NT2/D1 (cell line): ENCODE data around the gene VSNL1.

Experiments used
- DNase-seq: peaks from one replicate; pipeline ENCODE4 v3.0.0-alpha.2; 2011; ENCODE audit warnings: low read depth, low spot score
- H3K27me3 ChIP-seq: 2 replicates; pipeline ENCODE4 v1.6.0; 2011; ENCODE audit warnings: mild to moderate bottlenecking; ENCODE audit not compliant: insufficient read length, insufficient read depth
- H3K36me3 ChIP-seq: 2 replicates; pipeline ENCODE4 v1.6.1; 2011; ENCODE audit warnings: mild to moderate bottlenecking, low read length, mixed read lengths; ENCODE audit not compliant: insufficient read depth, insufficient read length
- H3K4me1 ChIP-seq: 2 replicates; pipeline ENCODE4 v1.5.1; 2011; ENCODE audit not compliant: insufficient read depth, insufficient read length
- H3K4me3 ChIP-seq: 2 replicates; pipeline ENCODE4 v1.5.1; 2011; ENCODE audit warnings: low read depth; ENCODE audit not compliant: insufficient read length
- H3K9ac ChIP-seq: 2 replicates; pipeline ENCODE4 v1.6.0; 2011; ENCODE audit warnings: low read depth; ENCODE audit not compliant: insufficient read length
- H3K9me3 ChIP-seq: 2 replicates; pipeline ENCODE4 v1.5.1; 2011; ENCODE audit warnings: mild to moderate bottlenecking, low read length; ENCODE audit not compliant: insufficient read depth
- SUZ12 ChIP-seq: IDR thresholded peaks from 2 replicates; pipeline ENCODE4 v1.6.1; 2011; ENCODE audit not compliant: insufficient read length, insufficient read depth; ENCODE audit errors: extremely low read depth
- YY1 ChIP-seq: IDR thresholded peaks from 2 replicates; pipeline ENCODE4 v1.6.1; 2011; ENCODE audit not compliant: insufficient read length, insufficient read depth
- ZNF274 ChIP-seq: IDR thresholded peaks from 2 replicates; pipeline ENCODE4 v1.6.1; 2011; ENCODE audit warnings: mild to moderate bottlenecking, low read depth, low read length

The VSNL1 gene

DNA sequence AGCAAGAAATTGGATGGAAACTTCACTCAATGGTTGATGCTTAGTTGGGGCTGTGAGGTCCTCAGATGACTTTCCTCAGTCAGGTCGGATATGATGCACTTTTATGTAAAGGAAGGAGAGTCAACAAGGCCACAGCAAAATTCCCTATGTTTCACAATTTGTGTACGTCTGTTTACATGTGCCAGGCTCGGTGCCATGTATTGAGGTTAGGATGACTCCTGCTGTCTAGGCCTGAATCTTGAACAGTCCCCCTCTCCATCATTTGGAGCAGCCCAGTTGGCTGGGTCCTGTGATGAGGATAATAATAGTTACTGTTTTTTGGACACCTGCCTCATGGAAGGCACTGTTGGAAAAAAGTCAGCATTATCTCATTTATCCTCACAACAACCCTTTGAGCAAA is 43.1 kb downstream of the VSNL1 start:
- H3K9ac ChIP-seq = no peak overlapping the region
- H3K36me3 ChIP-seq = no peaks in the 10 kb centered on the region
- H3K27me3 ChIP-seq = peaks cover 12% of the 10 kb centered on the region
- no peaks in the 10 kb centered on the region for H3K4me1 ChIP-seq
- TF ChIP-seq YY1 = no peak
- TF ChIP-seq ZNF274 = no peak
- no peak for TF ChIP-seq SUZ12
- H3K4me3 ChIP-seq = no peak overlapping the region
- no peaks in the 10 kb centered on the region for H3K9me3 ChIP-seq
- DNase-seq = no peak

DNA sequence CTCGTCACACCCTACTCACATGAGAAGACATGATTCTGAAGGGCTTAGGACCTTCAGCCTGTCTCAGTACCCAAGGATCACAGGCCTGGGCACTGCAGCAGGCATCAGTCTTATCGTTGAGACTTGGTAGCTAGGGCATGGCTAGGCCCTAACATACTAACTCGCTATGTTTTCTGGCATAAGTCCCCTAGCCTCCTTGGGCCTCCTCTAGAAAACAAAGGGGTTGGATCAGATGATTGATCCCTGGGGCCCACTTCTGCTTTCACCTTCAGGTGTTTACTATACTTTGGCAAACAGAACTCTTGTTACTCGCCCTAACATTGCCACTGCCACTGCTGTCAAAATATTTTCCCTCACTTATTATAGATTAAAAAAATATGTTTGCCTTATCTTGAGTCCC is 44.2 kb downstream of the VSNL1 start:
- TF ChIP-seq ZNF274 = no peak
- TF ChIP-seq SUZ12 = no peak
- no peak for TF ChIP-seq YY1
- no peak for DNase-seq

DNA sequence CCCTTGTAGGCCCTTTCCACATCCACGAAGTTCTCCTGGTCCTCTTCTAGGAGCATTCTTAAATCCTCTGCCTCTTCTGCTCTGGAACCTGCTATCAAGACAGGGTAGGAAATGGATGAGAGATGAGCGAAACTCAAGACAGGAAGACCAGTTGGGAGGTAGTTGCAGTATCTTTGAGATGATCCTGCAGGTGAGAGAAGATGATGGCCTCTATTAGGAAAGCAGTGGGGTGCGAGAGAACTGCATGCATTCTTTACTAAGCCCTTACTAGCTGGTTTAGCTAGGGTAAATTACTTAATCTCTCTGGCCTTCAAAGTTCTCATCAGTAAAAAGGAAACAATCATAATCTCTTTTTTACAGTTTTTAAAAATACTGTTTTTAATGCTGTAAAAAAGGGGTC is 47.0 kb downstream of the VSNL1 start:
- TF ChIP-seq ZNF274 (no peak), SUZ12 (no peak), YY1 (no peak)
- Histone ChIP-seq H3K9ac (no peak overlapping the region), H3K36me3 (no peaks in the 10 kb centered on the region), H3K4me1 (no peaks in the 10 kb centered on the region), H3K4me3 (no peak overlapping the region), H3K9me3 (no peaks in the 10 kb centered on the region), H3K27me3 (peaks cover 1% of the 10 kb centered on the region)
- DNase-seq = no peak

More for the DNA sequence above, 44.2 kb downstream of the VSNL1 start:
- Histone ChIP-seq H3K4me3 (no peak overlapping the region), H3K36me3 (no peaks in the 10 kb centered on the region), H3K27me3 (peaks cover 12% of the 10 kb centered on the region), H3K4me1 (no peaks in the 10 kb centered on the region), H3K9me3 (no peaks in the 10 kb centered on the region), H3K9ac (no peak overlapping the region)

DNA sequence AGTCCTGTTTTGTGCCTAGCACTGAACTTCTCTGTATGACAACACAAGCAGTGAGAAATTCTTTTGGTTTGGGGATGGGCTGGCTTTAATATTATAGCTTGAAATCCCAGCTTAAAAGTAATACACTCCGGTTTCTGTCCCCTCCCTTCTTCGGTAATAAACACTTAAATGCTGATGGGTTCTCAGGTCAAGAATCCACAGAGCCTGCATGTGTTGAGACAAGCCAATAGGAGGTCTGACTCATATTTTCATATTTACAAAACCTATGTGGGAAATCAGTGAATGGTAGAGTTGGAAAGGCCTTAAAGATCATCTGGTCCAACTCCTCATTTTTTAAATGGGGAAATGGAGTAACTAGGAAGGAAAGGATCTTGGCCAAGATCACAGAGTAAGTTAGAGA is 47.5 kb downstream of the VSNL1 start:
- no peak for DNase-seq
- H3K4me3 ChIP-seq = no peak overlapping the region
- no peak overlapping the region for H3K9ac ChIP-seq
- no peaks in the 10 kb centered on the region for H3K27me3 ChIP-seq
- H3K4me1 ChIP-seq = no peaks in the 10 kb centered on the region
- H3K36me3 ChIP-seq = no peaks in the 10 kb centered on the region
- no peaks in the 10 kb centered on the region for H3K9me3 ChIP-seq
- no peak for TF ChIP-seq YY1
- no peak for TF ChIP-seq ZNF274
- TF ChIP-seq SUZ12 = no peak

DNA sequence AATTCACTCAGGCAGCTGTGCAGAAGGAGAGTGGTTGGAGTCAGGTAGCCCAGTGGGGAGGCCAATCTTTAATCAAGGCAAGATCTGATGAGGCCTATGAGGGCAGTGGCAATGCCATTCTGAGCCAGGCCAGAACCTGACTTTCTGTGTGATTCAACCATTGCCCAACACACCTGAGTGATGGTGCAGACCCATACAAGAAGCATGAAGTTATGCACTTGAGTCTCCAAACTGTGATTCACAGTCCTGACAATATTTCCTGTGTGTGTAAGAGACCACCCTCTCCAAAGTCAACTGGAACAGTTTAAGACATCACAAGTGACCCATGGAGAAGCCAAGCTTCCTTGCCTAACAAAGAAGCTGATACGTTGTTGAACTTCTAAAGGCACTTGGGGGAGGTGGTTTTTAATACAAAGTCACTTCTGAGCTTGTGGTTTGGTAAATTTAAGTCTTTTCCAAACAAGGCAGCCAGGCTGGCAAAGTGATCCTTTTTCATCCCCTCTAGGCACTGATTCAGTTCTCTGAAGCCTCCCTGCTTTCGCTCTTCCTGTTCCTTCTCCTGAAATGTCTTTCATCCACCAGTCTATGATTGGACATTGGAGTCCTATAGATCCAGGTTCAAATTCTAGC is 49.0 kb downstream of the VSNL1 start:
- H3K9me3 ChIP-seq = no peaks in the 10 kb centered on the region
- no peaks in the 10 kb centered on the region for H3K4me1 ChIP-seq
- H3K4me3 ChIP-seq = no peak overlapping the region
- no peaks in the 10 kb centered on the region for H3K36me3 ChIP-seq
- H3K27me3 ChIP-seq = no peaks in the 10 kb centered on the region
- no peak overlapping the region for H3K9ac ChIP-seq
- no peak for TF ChIP-seq SUZ12
- no peak for TF ChIP-seq ZNF274
- TF ChIP-seq YY1 = no peak
- no peak for DNase-seq

DNA sequence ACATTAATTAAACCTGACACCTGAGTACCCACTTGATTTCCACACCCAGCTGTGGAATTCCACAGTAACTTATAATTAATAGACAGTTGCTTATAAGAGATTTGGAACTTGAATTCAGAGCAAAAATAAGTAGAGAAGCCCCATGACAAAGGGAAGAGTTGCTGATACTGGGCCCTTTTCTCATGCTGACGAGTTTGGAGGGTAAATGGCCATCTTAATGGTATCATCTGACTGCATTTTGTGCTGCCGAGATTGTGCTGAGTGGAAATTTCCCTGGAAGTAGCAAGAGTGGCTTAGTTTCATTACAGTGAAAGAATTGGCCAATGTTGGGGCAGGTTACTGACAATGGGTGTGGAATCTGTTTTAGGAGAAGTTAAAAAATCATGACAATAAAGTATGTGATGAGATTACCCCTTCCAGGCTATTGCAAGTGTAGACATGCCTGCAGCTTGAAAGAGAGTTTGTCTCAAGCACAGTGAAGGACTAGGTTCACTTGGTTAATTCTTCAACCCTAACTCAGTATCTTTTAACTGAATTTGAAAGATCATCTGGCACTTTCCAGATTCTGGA is 49.9 kb downstream of the VSNL1 start:
- Histone ChIP-seq H3K4me1 (no peaks in the 10 kb centered on the region), H3K36me3 (no peaks in the 10 kb centered on the region), H3K9ac (no peak overlapping the region), H3K4me3 (no peak overlapping the region), H3K27me3 (no peaks in the 10 kb centered on the region), H3K9me3 (no peaks in the 10 kb centered on the region)
- DNase-seq = no peak
- TF ChIP-seq SUZ12 (no peak), YY1 (no peak), ZNF274 (no peak)

DNA sequence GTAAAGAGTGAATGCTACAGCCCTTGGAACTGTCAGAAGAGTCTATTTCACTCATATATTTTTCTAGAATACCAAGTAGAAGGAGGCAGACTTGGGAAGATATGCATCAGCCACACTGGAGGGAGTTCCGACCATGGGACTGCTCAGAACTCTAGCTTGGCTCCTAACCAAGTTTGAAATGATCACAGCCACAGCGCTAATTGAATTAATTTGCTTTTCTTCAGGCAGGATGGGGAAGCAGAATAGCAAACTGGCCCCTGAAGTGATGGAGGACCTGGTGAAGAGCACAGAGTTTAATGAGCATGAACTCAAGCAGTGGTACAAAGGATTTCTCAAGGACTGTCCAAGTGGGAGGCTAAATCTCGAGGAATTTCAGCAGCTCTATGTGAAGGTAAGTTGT is 51.4 kb downstream of the VSNL1 start:
- no peak for DNase-seq
- Histone ChIP-seq H3K4me3 (no peak overlapping the region), H3K4me1 (no peaks in the 10 kb centered on the region), H3K9ac (no peak overlapping the region), H3K36me3 (no peaks in the 10 kb centered on the region), H3K27me3 (no peaks in the 10 kb centered on the region), H3K9me3 (no peaks in the 10 kb centered on the region)
- TF ChIP-seq ZNF274 (no peak), SUZ12 (no peak), YY1 (no peak)
